GM12892 (cell line): ENCODE results near the gene MAEA.
A peak's percentile ranks its signal among the peaks of the same experiment; 100 is the strongest.

ENCODE experiments used
- DNase-seq: peaks from one replicate; pipeline ENCODE4 v3.0.0; 2011; ENCODE audit not compliant: insufficient read length
- FAIRE-seq: peaks from 2 replicates; lab custom pipeline; 2011; peaks lifted over from hg19 to GRCh38; lab: Jason Lieb, UNC
- POLR2A ChIP-seq: IDR thresholded peaks from 2 replicates; pipeline ENCODE4 v1.6.1; 2011; ENCODE audit warnings: low read depth, low read length, control low read depth
- POLR2AphosphoS5 ChIP-seq: IDR thresholded peaks from 2 replicates; pipeline ENCODE4 v1.6.1; 2011; ENCODE audit warnings: low read depth, low read length, control low read depth
- TAF1 ChIP-seq: IDR thresholded peaks from 2 replicates; pipeline ENCODE4 v1.6.1; 2011; ENCODE audit warnings: low read depth, mild to moderate bottlenecking, control low read depth, low read length, borderline replicate concordance

Gene MAEA

DNA sequence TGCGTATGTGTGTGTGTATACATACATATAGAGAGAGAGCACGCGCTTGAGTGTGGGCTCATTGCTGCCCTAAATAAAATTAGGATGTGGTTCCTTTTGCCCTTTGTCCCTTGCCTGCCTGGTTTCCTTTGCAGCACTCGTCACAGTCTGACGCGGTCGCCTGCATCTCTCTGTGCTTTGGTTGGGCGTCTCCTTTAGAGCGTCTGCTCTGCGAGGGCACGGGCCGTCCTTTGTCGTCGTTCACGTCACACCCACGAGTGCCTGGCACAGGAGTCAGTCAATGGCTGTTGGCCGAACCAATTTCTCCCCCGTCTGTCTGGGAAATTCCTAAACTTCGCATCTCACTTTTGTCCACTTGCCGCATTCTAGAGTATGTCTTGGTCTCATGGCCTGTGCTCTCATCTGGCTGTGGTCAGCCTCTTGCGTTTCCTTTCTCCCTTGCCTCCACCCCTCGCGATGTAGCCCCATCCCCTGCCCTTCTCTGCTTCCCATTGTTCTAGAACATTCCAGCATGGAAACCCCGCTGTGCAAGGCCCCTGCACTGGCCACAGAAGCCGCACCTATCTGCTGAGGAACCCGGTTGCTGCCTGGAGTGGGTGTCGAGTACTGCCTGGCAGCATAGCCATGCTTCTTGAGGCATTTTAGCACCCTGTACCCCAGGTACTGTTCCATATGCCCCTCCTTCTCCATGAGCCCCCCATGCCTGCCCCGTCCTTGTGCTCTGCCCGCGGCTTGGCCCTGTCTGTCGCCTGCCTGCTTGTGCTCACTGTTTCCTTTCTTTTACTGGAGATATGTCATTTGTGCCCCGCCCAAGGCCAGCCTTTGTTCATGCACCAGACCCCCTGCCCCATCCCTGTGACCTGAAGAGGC lies 8.0 kb downstream of the MAEA start:
- no peak for DNase-seq
- FAIRE-seq = no peak
- TF ChIP-seq POLR2A (no peak), POLR2AphosphoS5 (no peak), TAF1 (no peak)

DNA sequence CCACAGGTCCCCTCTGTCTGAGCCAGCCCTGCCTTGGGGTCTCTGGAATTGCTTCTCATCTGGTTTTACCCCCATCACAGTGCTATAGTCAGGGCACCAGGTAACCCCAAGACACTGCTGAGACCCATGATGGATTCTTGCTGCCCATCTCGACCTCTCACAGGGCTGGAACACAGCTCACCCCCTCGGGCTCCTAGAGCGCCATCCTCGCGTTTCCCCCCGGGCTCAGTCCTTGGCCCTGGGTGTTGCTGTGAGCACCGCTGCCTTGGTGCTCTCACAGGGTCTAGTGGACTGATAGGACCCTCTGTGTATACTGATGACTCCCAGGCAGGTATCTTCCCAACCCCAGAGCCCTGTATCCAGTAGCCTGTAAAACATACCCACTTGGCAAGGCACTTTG lies 8.8 kb downstream of the MAEA start:
- FAIRE-seq = no peak

DNA sequence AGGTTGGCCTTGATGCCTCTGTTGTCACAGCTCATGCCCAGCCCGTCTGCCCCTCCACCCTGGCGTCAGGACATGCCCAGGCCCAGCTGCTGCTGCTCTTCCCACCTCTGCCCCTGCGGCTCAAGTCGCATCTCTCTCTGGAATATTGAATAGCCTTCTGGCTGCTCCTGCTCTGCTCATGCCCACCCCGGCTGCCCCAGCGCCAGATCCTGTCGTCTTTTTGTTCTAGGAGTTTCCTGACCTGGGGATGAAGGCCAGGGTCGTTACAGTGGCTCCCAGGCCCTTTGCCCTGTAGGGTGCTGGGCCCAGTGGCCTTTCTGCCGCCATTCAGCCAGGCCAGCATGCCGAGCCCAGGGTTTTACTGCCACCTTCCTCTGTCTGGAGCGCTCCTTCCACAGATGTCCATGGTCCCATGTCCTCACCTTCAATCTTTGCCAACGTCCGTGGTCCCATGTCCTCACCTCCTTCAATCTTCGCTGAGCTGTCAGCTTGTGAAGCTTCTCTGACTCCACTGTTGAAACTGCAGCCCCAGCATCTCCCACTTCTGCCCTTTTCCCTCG lies 9.7 kb downstream of the MAEA start:
- DNase-seq = no peak
- no peak for FAIRE-seq
- no peak for TF ChIP-seq TAF1
- TF ChIP-seq POLR2AphosphoS5 = no peak
- no peak for TF ChIP-seq POLR2A

More for the DNA sequence above, 8.8 kb downstream of the MAEA start:
- no peak for DNase-seq
- TF ChIP-seq POLR2AphosphoS5 = no peak
- TF ChIP-seq POLR2A = no peak
- TF ChIP-seq TAF1 = no peak

DNA sequence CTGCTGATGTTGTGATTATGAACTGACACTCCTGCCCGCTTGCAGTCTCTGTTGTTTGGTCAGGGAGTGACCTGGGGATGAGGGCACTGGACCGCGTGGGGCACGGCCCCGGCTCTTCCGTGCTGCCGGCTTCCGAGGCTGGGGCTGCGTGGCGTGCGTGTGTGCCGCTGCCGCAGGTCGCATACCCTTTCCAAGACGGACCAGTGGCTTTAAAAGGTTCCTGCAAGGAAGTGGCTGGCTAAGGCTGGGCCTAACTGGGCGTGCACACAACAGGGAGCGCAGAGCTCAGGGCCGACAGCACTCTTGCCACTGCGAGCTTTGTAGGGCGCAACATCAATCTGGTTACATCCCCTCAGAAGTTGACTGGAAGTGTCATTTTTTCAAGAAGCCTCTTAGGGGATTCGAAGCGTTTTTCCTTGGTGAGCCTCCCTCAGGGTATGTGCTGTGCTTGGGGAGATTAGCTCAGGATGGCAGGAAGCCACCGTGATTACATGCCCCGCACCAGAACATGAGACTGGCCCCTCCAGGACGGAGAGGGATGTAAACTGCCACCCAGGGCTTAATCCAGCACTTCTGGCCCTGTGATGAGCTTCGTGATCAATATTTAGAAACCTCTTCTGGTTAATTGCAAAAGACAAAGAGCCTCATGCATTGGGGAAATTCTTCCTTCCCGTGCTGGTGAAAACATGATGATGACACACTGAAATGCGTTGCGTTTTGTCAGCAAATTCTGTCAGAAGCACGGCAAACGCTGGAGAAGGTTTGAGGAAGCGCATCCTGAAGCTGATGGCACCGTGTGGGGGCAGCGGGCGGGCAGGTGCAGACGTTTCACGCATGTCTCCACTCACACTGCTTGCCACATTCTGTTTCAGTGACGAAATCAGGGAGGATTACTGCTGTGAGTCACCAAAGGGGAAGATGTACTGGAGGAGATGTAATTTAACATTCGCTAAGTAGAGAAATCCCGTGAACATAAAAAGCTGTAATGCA lies 11.1 kb downstream of the MAEA start:
- DNase-seq (no peak), FAIRE-seq (no peak)
- TF ChIP-seq POLR2A (no peak), POLR2AphosphoS5 (no peak), TAF1 (no peak)

DNA sequence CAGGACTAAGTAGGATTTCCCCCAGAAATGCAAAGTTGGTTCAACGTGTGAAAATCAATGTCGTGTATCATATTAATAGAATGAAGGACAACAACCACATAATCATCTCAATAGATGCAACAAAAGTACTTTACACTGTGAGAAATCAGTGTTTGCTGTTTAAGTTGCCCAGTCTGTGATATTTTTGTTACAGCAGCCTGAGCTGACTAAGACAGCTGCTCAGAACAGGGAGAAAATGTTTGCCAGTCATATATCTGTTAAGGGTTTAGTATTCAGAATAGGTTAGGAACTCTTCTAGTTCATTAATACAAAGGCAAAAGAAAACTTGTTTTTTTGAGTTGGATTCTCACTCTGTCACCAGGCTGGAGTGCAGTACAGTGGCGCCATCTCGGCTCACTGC lies 12.5 kb downstream of the MAEA start:
- TF ChIP-seq TAF1 (no peak), POLR2AphosphoS5 (no peak), POLR2A (no peak)
- FAIRE-seq (no peak), DNase-seq (no peak)

DNA sequence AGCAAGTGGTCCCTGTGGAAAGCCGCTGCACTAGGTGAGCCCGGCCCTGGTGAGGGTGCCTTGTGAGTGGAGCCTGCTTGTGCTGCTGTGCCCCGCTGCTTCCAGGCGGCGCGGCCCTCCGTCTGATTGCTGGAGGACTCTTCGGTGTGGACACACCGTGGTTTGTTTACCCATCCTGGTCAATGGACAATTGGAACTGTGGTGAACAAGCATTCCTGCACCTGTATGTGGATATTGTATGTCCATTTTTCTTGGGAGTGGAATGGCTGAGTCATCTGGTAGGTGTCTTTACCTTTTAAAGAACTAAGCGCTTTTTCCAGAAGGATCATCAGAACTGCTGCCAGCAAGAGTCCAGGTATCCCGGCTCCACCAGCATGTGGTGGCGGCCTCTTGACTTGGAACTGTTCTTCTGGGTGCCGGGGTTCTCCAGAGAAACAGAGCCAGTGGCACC lies 15.6 kb downstream of the MAEA start:
- DNase-seq (no peak), FAIRE-seq (no peak)
- 0 out of 2 replicates have a peak, but pooled peaks have one; percentile 15 for TF ChIP-seq POLR2A
- no peak for TF ChIP-seq POLR2AphosphoS5
- no peak for TF ChIP-seq TAF1

DNA sequence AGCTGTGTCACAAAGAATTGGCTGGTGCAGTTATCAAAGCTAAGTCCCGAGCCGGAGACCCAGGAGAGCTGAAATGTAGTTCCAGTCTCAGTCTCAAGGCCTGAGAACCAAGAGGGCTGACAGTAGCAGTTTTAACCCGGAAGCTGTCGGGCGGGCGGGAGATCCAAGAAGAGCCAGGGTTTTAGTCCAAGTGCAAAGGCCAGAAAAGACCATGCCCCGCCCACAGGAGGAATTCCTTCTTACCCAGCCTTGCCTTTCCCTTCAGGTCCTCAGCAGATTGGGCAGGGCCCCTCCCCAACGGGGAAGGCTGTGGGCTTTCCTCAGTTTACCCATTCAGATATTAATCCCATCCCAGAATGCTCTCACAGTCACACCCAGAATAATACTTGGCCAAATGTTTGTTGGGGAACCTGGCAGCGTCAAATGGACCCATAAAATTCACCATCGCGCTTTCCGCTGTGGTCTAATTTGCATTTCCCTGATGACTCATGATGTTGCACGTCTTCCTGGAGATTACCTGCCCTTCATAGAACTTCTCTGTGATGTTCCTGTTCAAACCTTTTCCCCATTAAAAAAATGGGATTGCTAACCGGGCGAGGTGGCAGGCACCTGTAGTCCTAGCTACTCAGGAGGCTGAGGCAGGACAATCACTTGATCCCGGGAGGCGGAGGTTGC lies 16.2 kb downstream of the MAEA start:
- TF ChIP-seq POLR2AphosphoS5 = peak; percentile 28; the same call in 1 of the 2 replicates
- TF ChIP-seq POLR2A = no peak
- no peak for TF ChIP-seq TAF1
- DNase-seq = no peak
- FAIRE-seq = no peak

DNA sequence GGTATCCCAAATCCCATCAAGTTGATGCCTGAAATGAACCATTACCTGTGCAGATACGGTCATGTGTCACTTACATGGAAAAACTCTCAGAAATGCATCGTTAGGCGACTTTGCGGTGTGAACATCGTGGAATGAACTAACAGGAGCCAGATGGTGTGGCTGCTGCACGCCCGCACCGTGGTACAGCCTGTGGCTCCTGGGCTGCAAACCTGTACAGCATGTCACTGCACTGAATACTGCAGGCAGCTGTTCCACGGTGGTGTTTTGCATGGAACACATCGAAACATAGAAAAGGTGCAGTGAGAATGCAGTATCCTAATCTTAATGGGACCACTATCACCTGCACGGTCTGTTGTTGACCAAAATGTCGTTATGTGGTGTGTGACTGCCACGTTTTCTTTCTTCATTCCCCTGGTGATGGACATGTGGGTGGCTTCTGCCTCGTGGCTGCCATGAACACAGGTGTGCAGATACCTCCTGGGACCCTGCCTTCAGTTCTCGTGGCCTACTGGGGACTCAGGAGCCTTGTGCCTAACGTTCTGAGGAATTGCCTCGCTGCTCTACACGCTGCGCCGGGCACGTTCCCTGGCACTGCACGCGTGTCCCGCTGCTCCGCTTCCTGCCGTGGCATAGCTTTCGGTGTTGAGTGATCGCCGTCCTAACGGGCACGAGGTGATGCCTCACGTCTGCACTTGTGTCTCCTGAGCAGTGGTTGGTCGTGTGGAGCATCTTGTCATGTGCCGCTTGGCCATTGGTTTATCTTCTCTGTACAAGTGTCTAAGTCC lies 18.5 kb downstream of the MAEA start:
- FAIRE-seq (no peak), DNase-seq (no peak)
- no peak for TF ChIP-seq POLR2A
- TF ChIP-seq POLR2AphosphoS5 = no peak
- no peak for TF ChIP-seq TAF1

DNA sequence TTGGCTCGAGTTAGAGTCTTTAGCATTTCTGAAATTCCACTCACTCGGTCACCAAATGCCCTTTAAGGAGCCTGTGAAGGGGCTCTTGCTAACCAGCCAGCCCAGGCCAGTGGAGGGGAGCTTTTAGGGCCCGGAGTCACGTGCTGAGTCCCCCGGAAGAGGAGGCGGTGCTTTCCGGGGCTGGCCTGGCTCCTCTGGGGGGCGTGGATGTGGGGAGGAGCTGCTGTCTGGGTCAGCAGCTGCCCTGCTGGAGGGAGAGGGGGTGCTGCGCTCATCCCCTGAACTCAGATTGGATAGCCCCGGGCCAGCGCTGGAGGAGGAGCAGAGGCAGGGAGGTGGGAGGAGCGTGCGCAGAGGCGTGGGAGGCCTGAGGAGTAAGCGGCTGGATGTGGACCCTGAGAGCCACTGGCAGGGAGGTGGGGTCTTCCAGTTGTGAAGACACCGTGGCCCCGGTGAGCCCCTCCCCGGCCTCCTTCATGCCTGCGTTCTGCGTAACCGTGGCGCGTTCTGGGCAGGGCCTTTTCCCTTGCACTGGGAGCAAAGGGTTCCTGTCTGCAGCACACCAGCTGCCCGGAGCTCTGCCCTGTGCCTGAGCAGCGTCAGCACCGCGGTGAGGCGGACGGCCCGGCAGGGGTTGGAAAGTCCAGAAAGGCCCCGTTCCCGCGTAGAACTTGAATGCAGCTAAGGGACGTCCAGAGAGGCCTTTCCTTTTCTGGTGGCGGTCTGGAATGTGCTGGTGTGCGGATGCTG lies 19.7 kb downstream of the MAEA start:
- peak; percentile 58 for DNase-seq
- TF ChIP-seq POLR2A = no peak
- no peak for TF ChIP-seq TAF1
- no peak for TF ChIP-seq POLR2AphosphoS5
- FAIRE-seq = no peak
